G401 (cell line): ENCODE results near the gene CCDC194. TPM values are rescaled to one million over a fixed set of nuclear protein-coding genes. Genes with fewer than 3 reads are reported as not detected.
A peak's percentile ranks its signal among the peaks of the same experiment; 100 is the strongest.

ENCODE experiments used
- DNase-seq: peaks from one replicate; pipeline ENCODE4 v3.0.0-alpha.2; 2015; ENCODE audit warnings: low spot score
- in situ Hi-C: cut with HindIII; loops from 2 replicates; pipeline ENCODE4 v1.10.0; 2016; ENCODE audit warnings: low sequenced_read_pairs, mixed read lengths
- total RNA-seq: library from RNA; depleted of rRNA; stranded (reverse); fragments of >200 nt; shearing (Covaris generic); gene quantifications from 2 replicates; pipeline ENCODE4 v1.2.3, GENCODE V29; 2014; rRNA removed

Gene CCDC194, protein sequence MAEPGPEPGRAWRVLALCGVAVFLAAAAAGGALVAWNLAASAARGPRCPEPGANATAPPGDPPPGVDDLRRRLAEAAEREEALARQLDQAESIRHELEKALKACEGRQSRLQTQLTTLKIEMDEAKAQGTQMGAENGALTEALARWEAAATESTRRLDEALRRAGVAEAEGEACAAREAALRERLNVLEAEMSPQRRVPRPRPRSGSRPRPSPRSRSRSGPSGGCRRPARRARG
- 0.71 and 1.8 TPM in 2 replicates for total RNA-seq

- in situ Hi-C loops, result no loop called here
- no peak for DNase-seq
These were observed at the start of gene CCDC194 for GRCh38 chr19:17393914-17394313. Gene CCDC194 (minus strand): TSS chr19:17394196. CDS start chr19:17394158, 38 bp downstream.

DNA sequence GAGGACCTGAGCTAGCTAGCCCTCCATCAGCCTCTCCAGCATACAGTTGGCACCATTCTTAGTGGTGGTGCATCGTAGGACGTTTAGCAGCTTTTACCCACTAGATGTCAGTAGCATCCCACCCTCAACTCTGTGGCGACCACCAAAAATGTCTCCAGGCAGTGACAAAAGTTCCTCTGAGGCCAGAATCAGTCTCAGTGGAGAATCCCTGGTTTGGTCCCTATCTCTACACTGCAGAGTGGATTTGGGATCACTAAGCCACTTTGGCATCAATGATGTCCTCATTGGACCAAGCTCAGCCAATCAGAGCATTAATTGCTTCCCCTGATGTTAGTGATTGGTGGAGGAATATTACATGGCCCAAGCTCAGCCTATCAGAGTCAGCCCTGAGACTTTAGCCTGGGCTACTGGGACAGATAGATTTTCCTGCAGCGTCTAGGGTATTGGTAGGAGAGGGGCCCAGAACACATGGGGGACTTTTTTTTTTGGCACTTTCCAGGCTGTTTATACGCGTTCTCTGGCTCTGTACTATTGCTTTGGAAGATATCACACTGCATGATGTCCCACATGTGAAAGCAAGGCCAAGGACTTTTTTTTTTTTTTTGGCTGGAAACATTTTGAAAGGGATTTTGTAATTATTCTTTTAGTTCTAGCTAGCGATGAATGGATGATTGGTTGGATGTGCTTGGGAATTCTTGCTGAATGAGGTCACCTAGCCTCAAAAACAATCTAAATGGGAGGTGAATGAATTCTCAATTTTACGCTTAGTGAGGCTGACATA lies 47.4 kb upstream of the CCDC194 start:
- in situ Hi-C loops, result no loop called here

DNA sequence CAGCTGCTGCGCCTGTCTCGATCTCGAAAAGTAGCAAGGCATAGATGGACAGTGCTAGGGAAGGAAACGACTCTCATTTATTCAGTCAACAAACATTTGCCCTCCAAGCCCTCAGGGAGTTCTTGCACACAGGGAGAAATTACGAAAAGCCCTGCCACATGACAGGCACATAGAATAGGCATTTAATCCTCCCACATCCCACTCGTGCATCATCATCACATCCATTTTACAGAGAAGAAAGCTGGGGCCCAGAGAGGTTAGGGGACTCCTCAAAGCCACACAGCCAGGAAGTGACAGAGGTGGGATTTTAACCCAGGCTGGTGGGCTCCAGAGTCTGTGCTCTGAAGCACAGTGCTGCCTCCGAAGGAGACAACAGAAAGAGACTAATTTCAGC lies 42.9 kb upstream of the CCDC194 start:
- in situ Hi-C loops, result no loop called here
- no peak for DNase-seq

More for the DNA sequence above, 47.4 kb upstream of the CCDC194 start:
- peak; percentile 8 for DNase-seq

GRCh38 chr19:17436094-17436873 lies 42.3 kb upstream of the CCDC194 start:
- DNase-seq, result no peak
- in situ Hi-C loops, result no loop called here

- no peak for DNase-seq
- in situ Hi-C loops, result no loop called here
These were observed 41.2 kb upstream of the CCDC194 start for GRCh38 chr19:17435218-17435617.

DNA sequence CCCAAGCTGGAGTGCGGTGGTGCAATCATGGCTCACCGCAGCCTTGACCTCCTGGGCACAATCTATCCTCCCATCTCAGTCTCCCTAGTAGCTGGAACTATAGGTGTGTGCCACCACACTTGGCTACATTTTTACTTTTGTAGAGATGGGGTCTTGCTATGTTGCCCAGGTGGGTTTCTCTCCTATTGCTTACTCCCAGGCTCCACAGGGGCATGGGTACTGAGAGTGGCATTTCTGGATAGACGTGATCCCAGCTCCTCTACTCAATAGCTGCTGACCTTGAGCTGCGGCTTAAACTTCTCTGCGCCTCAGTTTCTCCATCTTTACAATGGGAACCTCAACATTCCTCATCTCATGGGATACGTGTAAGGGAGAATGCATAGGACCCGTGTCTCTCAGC lies 37.4 kb upstream of the CCDC194 start:
- in situ Hi-C loops, result no loop called here

DNA sequence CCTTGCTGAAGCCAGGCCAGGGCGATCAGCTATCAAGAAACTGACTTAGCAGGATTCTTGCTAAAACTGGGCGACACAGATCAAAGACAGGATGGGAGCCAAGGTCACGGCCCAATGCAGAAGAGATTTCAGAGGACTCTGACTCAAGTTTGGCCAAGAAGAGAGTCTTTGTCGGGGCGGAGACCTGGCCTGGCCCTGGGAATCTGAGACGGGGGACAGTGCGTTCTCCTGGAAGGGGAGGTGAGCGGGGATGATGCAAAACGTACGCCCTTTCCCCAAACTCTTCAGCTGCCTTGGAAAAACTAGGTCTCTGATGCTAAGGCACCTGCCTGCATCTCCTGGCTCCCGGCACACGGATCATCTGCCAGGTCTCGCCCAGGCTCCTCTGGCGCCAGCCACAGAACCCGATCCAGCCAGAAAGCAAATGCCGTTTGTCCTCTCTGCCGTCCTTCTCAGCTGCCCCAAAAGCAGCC lies 35.7 kb upstream of the CCDC194 start:
- DNase-seq, result peak; percentile 77
- in situ Hi-C loops, result no loop called here

More for the DNA sequence above, 37.4 kb upstream of the CCDC194 start:
- no peak for DNase-seq

DNA sequence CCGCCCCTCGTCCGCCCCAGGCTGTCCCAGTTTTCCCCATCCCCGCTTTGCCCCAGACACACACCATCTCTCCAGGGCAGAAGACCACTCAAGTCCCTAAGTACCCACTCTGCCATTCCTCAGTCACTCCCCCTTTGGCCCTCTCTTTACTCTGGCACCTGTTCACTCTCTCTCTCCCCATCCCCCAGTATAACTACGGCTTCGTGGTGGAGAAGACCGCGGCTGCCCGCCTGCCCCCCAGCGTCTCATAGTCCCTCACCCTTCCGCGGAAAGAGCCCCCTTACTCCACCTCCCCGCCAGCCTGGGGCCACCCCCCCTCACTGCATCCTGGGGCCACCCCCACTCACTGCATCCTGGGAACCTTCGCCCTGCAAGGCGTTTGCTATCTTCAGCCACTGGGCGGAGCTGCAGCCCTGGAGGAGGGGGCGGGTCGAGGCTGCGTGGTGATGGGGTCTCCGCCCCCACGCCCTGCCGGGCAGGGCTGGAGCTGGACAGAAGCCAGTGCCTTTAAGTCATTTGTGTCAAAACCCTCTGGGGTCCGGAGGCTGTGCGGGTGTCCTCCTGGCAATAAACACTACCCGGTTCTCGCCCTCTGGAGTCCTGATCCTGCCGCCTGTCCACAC lies 30.9 kb upstream of the CCDC194 start:
- peak; percentile 32 for DNase-seq
- in situ Hi-C loops, result no loop called here

DNA sequence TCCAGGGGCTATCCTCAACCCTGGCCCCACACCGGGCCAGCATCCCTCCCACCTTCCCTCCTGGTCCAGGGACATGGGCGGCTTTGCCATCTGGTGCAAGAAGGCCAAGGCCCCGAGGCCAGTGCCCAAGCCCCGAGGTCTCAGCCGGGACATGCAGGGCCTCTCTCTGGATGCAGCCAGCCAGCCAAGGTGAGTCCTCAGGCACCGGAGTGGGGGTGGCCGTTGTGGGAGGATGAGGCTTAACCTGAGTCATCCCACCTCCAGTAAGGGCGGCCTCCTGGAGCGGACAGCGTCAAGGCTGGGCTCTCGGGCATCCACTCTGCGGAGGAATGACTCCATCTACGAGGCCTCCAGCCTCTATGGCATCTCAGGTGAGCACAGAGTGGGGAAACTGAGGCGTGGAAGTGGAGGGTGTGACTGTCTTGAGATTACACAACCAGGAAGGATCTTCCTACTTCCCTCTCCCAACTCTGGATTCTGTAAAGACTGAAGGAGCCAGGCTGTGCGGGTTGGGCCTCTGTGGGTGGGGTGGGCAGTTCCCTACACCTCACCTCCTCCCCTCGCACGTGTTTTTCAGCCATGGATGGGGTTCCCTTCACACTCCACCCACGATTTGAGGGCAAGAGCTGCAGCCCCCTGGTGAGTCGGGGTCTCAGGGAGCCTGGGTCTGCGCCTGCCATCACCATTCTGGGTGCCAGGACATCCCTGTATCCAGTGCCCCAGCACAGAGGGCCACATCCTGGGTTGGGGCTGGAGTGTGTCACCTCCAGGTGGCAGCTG lies 29.6 kb upstream of the CCDC194 start:
- DNase-seq, result no peak
- in situ Hi-C loops, result no loop called here

GRCh38 chr19:17421942-17422341 lies 27.9 kb upstream of the CCDC194 start:
- in situ Hi-C loops, result no loop called here
- no peak for DNase-seq

- DNase-seq, result no peak
These were observed 26.5 kb upstream of the CCDC194 start for GRCh38 chr19:17420475-17420924.

GRCh38 chr19:17419621-17420474 lies 25.9 kb upstream of the CCDC194 start, which contains the start of gene MVB12A:
Gene MVB12A (plus strand): TSS chr19:17420047. CDS start chr19:17420136, 89 bp downstream.
- peak; percentile 99 for DNase-seq
- in situ Hi-C loops, result no loop called here

More at GRCh38 chr19:17420475-17420924, 26.5 kb upstream of the CCDC194 start:
- in situ Hi-C loops, result no loop called here

- no peak for DNase-seq
- in situ Hi-C loops, result no loop called here
These were observed 25.2 kb upstream of the CCDC194 start for GRCh38 chr19:17419154-17419620.

DNA sequence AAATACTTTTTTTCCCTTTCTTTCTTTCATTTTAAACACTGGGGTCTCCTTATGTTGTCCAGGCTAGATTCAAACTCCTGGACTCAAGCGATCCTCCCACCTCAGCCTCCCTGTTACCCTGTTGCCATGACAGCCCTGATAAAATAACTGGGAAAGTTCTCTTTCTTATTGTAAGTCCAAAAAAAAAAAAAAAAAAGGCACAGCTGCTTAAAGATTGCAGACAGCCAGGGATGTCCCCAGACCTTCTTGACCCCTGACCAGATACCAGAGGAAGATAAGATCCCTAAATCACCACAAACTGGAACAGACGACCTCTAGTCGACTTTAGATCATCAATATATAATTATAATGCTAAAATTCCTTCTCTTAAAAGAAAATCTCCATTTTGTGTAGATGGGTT lies 24.7 kb upstream of the CCDC194 start:
- DNase-seq, result no peak
- in situ Hi-C loops, result no loop called here

DNA sequence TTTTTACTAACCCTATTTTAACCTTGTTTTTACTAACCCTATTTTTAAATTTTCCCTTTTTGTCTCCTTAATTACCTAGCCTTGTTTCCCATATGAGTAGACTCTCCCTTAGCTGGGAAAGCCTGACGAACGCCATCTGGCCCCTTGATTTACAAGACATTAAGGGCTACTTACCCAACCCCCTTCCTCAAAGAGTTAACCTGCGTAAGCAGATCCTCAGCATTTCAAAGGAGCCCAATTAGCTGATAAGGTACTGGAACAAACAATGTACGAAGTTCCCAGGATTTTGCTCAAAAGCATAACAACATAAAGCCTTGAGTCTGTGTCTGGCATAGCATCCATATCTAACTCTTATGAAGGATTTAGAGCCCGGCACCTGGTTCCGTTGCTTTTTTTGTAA lies 21.1 kb upstream of the CCDC194 start:
- in situ Hi-C loops, result no loop called here
- no peak for DNase-seq

DNA sequence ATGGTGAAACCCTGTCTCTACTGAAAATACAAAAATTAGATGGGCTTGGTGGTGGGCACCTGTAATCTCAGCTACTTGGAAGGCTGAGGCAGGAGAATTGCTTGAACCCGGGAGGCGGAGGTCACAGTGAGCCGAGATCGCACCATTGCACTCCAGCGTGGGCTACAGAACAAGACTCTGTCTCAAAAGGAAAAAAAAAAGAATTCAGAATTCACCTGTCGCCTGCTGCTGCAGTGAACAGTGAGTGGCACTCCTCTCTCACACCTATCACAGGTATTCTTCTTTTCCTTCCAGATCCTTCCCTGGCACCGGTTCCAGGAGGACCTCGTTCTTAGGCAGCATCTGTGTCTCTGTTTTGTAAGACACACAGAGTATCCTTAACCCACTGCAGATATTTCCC lies 20.1 kb upstream of the CCDC194 start:
- in situ Hi-C loops, result no loop called here
- DNase-seq, result no peak

DNA sequence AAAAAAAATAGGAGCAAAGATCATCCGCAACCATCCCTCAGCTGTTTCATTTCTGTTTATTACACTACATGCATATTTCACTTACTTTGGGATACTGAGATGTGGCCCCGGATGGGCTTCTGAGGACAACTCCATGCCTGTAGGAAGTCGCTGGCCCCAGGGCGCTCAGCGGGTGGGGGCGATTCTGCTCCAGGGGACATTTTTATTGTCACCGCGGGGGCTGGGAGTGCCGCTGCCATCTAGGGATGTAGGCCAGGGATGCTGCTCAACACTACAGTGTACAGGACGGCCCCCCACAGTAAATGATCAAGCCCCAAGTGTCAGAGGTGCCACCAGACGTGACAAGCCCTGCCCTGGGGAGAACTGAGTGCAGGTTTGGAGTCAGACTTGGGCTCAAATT lies 17.8 kb upstream of the CCDC194 start:
- in situ Hi-C loops, result no loop called here
- DNase-seq, result no peak
